HEK293T (cell line): Measurements from ENCODE around the gene DKK3.

ENCODE experiments used
- ARNT ChIP-seq: fragments of 450-650 bp; IDR thresholded peaks from 2 replicates; pipeline ENCODE4 v1.6.1; 2017; ENCODE audit warnings: mild to moderate bottlenecking
- BHLHE40 ChIP-seq: fragments of 450-650 bp; IDR thresholded peaks from 2 replicates; pipeline ENCODE4 v1.6.1; 2016; ENCODE audit warnings: mild to moderate bottlenecking, moderate library complexity, borderline replicate concordance
- ELF4 ChIP-seq: fragments of 450-650 bp; IDR thresholded peaks from 2 replicates; pipeline ENCODE4 v1.6.1; 2017; ENCODE audit warnings: antibody characterized with exemption
- FOXA1 ChIP-seq: fragments of 450-650 bp; IDR thresholded peaks from 2 replicates; pipeline ENCODE4 v1.6.1; 2016; ENCODE audit warnings: mild to moderate bottlenecking
- FOXK2 ChIP-seq: fragments of 450-650 bp; IDR thresholded peaks from 2 replicates; pipeline ENCODE4 v1.6.1; 2016; ENCODE audit warnings: mild to moderate bottlenecking
- LEF1 ChIP-seq: fragments of 450-650 bp; IDR thresholded peaks from 2 replicates; pipeline ENCODE4 v1.6.1; 2017; ENCODE audit warnings: mild to moderate bottlenecking, borderline replicate concordance

DNA sequence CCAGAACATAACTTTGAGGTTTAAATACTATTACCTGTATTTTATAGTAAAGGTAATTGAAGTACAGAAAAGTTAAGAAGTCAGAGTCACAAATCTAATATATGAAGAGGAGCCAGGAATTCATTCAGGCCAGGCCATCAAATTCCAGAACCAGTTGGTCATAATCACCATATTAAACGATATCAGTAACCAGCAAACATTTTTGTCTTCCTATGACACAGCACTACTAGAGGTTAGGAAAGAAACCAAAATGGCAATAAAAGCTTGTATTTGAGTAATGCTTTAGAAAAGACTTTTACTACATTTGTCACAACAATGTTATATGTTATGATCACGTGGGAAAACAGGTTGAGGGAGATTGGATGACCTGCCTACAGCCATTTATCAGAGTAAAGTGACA, 62.2 kb downstream of the DKK3 start:
- TF ChIP-seq FOXA1 (no peak), ELF4 (no peak), LEF1 (no peak), BHLHE40 (no peak), ARNT (no peak), FOXK2 (no peak)
